Measurements from ENCODE around the gene ANKRD50.

DNA sequence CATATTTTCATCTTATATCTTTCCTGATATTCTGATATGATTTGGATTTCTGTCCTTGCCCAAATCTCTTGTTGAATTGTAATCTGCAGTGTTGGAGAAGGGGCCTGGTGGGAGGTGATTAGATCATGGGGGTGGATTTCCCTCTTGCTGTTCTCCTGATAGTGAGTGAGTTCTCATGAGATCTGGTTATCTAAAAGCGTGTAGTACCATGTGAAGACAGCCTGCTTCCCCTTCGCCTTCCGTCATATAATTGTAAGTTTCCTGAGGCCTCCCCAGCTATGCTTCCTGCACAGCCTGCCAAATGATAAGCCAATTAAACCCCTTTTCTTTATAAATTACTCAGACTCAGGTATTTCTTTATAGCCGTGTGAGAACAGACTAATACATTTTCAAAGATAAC lies 77.2 kb downstream of the ANKRD50 start:
- TF ChIP-seq EZH2phosphoT487 (IDR thresholded peaks at IDR 0.05; ENCODE audit: borderline replicate concordance) = no peak
- TF ChIP-seq, protein P1, sequence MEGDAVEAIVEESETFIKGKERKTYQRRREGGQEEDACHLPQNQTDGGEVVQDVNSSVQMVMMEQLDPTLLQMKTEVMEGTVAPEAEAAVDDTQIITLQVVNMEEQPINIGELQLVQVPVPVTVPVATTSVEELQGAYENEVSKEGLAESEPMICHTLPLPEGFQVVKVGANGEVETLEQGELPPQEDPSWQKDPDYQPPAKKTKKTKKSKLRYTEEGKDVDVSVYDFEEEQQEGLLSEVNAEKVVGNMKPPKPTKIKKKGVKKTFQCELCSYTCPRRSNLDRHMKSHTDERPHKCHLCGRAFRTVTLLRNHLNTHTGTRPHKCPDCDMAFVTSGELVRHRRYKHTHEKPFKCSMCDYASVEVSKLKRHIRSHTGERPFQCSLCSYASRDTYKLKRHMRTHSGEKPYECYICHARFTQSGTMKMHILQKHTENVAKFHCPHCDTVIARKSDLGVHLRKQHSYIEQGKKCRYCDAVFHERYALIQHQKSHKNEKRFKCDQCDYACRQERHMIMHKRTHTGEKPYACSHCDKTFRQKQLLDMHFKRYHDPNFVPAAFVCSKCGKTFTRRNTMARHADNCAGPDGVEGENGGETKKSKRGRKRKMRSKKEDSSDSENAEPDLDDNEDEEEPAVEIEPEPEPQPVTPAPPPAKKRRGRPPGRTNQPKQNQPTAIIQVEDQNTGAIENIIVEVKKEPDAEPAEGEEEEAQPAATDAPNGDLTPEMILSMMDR (conservative IDR thresholded peaks at IDR 0.05; ENCODE audit: low read length) = no peak
